ENCODE data around the gene RLN3. TPM values are rescaled to one million over a fixed set of nuclear protein-coding genes. Genes with fewer than 3 reads are reported as not detected.
"Not testable (repeated sequence)": the region's sequence is repeated elsewhere in the genome, so short reads cannot be mapped to it uniquely, and the experiment has no call there.

The RLN3 gene
- total and polyA plus RNA-seq, 2 experiments from 2014 or later, result not detected

DNA sequence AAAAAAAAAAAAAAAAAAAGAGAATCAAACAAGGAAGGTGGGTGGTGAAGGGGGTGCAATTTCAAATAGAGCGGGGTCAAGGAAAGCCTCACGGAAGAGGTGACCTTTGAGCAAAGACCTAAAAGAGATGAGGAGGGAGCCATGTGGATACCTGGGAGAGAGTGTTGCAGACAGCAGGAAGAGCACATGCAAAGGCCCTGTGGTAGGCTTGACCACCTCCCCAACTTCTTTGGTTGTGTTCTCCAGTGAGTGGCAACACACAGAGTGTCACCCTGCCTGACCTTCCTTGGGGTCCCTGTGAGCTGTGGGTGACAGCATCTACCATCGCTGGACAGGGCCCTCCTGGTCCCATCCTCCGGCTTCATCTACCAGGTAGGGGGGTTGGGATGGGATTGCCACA lies 22.6 kb downstream of the RLN3 start (continued):
- TF ChIP-seq, protein P1, sequence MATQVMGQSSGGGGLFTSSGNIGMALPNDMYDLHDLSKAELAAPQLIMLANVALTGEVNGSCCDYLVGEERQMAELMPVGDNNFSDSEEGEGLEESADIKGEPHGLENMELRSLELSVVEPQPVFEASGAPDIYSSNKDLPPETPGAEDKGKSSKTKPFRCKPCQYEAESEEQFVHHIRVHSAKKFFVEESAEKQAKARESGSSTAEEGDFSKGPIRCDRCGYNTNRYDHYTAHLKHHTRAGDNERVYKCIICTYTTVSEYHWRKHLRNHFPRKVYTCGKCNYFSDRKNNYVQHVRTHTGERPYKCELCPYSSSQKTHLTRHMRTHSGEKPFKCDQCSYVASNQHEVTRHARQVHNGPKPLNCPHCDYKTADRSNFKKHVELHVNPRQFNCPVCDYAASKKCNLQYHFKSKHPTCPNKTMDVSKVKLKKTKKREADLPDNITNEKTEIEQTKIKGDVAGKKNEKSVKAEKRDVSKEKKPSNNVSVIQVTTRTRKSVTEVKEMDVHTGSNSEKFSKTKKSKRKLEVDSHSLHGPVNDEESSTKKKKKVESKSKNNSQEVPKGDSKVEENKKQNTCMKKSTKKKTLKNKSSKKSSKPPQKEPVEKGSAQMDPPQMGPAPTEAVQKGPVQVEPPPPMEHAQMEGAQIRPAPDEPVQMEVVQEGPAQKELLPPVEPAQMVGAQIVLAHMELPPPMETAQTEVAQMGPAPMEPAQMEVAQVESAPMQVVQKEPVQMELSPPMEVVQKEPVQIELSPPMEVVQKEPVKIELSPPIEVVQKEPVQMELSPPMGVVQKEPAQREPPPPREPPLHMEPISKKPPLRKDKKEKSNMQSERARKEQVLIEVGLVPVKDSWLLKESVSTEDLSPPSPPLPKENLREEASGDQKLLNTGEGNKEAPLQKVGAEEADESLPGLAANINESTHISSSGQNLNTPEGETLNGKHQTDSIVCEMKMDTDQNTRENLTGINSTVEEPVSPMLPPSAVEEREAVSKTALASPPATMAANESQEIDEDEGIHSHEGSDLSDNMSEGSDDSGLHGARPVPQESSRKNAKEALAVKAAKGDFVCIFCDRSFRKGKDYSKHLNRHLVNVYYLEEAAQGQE (IDR thresholded peaks at IDR 0.05; ENCODE audit: unreplicated experiment), result no peak
- TF ChIP-seq ZNF331 (CRISPR knock-in tag; IDR thresholded peaks at IDR 0.05; ENCODE audit: low read depth), result no peak
- no peak for TF ChIP-seq STAT1 (IDR thresholded peaks at IDR 0.05; ENCODE audit: unreplicated experiment)
- TF ChIP-seq, protein P2, sequence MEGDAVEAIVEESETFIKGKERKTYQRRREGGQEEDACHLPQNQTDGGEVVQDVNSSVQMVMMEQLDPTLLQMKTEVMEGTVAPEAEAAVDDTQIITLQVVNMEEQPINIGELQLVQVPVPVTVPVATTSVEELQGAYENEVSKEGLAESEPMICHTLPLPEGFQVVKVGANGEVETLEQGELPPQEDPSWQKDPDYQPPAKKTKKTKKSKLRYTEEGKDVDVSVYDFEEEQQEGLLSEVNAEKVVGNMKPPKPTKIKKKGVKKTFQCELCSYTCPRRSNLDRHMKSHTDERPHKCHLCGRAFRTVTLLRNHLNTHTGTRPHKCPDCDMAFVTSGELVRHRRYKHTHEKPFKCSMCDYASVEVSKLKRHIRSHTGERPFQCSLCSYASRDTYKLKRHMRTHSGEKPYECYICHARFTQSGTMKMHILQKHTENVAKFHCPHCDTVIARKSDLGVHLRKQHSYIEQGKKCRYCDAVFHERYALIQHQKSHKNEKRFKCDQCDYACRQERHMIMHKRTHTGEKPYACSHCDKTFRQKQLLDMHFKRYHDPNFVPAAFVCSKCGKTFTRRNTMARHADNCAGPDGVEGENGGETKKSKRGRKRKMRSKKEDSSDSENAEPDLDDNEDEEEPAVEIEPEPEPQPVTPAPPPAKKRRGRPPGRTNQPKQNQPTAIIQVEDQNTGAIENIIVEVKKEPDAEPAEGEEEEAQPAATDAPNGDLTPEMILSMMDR (conservative IDR thresholded peaks at IDR 0.05; ENCODE audit: low read depth in 2 of 2), result no peak
- TF ChIP-seq NANOG (IDR thresholded peaks at IDR 0.05; ENCODE audit: borderline replicate concordance), result no peak
- TF ChIP-seq, protein P3, sequence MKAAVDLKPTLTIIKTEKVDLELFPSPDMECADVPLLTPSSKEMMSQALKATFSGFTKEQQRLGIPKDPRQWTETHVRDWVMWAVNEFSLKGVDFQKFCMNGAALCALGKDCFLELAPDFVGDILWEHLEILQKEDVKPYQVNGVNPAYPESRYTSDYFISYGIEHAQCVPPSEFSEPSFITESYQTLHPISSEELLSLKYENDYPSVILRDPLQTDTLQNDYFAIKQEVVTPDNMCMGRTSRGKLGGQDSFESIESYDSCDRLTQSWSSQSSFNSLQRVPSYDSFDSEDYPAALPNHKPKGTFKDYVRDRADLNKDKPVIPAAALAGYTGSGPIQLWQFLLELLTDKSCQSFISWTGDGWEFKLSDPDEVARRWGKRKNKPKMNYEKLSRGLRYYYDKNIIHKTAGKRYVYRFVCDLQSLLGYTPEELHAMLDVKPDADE (IDR thresholded peaks at IDR 0.05), result no peak

DNA sequence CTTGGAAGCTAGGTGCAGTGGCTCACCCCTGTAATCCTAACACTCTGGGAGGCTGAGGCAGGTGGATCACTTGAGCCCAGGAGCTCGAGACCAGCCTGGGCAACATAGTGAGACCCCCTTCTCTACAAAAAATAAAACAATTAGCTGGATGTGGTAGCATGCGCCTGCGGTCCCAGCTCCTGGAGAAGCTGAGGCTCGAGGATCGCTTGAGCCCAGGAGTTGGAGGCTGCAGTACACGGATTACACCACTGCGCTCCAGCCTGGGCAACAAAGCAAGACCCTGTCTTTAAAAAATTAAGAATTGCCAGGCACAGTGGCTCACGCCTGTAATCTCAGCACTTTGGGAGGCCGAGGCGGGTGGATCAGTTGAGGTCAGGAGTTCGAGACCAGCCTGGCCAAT lies 23.0 kb downstream of the RLN3 start:
- H3K9me2 ChIP-seq (ENCODE audit: insufficient read depth); H3F3A ChIP-seq (replicated peaks; ENCODE audit: low read depth); H3K4me3 ChIP-seq; H3K9me3 Mint-ChIP-seq; H3K27me3 Mint-ChIP-seq (ENCODE audit: insufficient read depth, low read depth, poor library complexity); H3K27ac Mint-ChIP-seq; H3K79me2 ChIP-seq (replicated peaks; ENCODE audit: insufficient read depth); H3K4me1 Mint-ChIP-seq; H3K27ac ChIP-seq (ENCODE audit: low read depth); H4K20me1 ChIP-seq (replicated peaks; ENCODE audit: insufficient read depth); DNase-seq (ENCODE audit: low spot score); H3K4me2 ChIP-seq; H3K4me1 ChIP-seq (ENCODE audit: insufficient read depth); H3K36me3 ChIP-seq (ENCODE audit: insufficient read depth); H3K4me3 Mint-ChIP-seq; H3K27me3 ChIP-seq (ENCODE audit: insufficient read depth); ATAC-seq; H2AFZ ChIP-seq: not testable (repeated sequence)
- peaks cover 33% of the 10 kb centered on the region for H3K36me3 Mint-ChIP-seq (ENCODE audit: low read depth)

DNA sequence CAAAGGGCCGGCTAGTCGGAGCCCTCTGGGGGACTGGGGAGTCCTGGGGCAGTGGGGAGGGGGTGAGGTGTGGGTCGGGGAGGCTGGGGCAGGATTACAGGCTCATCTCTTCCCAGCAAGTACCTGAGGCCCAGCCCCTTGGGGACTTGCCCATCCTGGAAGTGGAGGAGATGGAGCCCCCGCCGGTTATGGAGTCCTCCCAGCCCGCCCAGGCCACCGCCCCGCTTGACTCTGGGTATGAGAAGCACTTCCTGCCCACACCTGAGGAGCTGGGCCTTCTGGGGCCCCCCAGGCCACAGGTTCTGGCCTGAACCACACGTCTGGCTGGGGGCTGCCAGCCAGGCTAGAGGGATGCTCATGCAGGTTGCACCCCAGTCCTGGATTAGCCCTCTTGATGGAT lies 24.0 kb downstream of the RLN3 start:
- Histone ChIP-seq H4K20me1 (replicated peaks; ENCODE audit: insufficient read depth) (no peaks in the 10 kb centered on the region; the same call in 1 of the 2 replicates), H3K9me2 (ENCODE audit: insufficient read depth) (no peaks in the 10 kb centered on the region), H3K4me3 (no peak overlapping the region), H3K4me1 (ENCODE audit: insufficient read depth) (no peaks in the 10 kb centered on the region), H2AFZ (no peak overlapping the region), H3K27ac (ENCODE audit: low read depth) (no peak overlapping the region), H3K79me2 (replicated peaks; ENCODE audit: insufficient read depth) (no peaks in the 10 kb centered on the region), H3K27me3 (ENCODE audit: insufficient read depth) (no peaks in the 10 kb centered on the region), H3K4me2 (no peak overlapping the region), H3K36me3 (ENCODE audit: insufficient read depth) (no peaks in the 10 kb centered on the region), H3F3A (replicated peaks; ENCODE audit: low read depth) (no peaks in the 10 kb centered on the region; the same call in 1 of the 2 replicates)
- H3K4me3 Mint-ChIP-seq, result no peak overlapping the region
- peaks cover 11% of the 10 kb centered on the region for H3K27me3 Mint-ChIP-seq (ENCODE audit: insufficient read depth, low read depth, poor library complexity)
- H3K36me3 Mint-ChIP-seq (ENCODE audit: low read depth), result peaks cover 32% of the 10 kb centered on the region
- peaks cover 8% of the 10 kb centered on the region; the same call in 2 of the 3 replicates for H3K9me3 Mint-ChIP-seq
- no peak for DNase-seq (ENCODE audit: low spot score)
- no peak for ATAC-seq
- peaks cover 3% of the 10 kb centered on the region; the same call in 1 of the 3 replicates for H3K4me1 Mint-ChIP-seq
- H3K27ac Mint-ChIP-seq, result no peak overlapping the region
- TF ChIP-seq, protein P3 (IDR thresholded peaks at IDR 0.05), result no peak
- TF ChIP-seq JUNB (IDR thresholded peaks at IDR 0.05; ENCODE audit: unreplicated experiment) (no peak), CREB1 (CRISPR knock-in tag; IDR thresholded peaks at IDR 0.05; ENCODE audit: low read depth) (no peak), NANOG (IDR thresholded peaks at IDR 0.05; ENCODE audit: borderline replicate concordance) (no peak), STAT1 (IDR thresholded peaks at IDR 0.05; ENCODE audit: unreplicated experiment) (no peak), EZH2phosphoT487 (IDR thresholded peaks at IDR 0.05; ENCODE audit: unreplicated experiment) (no peak), POLR2AphosphoS5 (IDR thresholded peaks at IDR 0.05; ENCODE audit: low read depth) (no peak), EZH2 (IDR thresholded peaks at IDR 0.05; ENCODE audit: low read depth, unreplicated experiment) (no peak), ZNF114 (CRISPR knock-in tag; IDR thresholded peaks at IDR 0.05) (no peak)
- TF ChIP-seq, protein P1 (IDR thresholded peaks at IDR 0.05; ENCODE audit: unreplicated experiment), result no peak
